Embryonic facial prominence (tissue), 1 donor: ENCODE measurements around the gene MYO1D.
"Not testable (repeated sequence)": the region's sequence is repeated elsewhere in the genome, so short reads cannot be mapped to it uniquely, and the experiment has no call there.

Experiments used
- DNase-seq: peaks from one replicate; pipeline ENCODE4 v3.0.0-alpha.2; 2016; ENCODE audit errors: extremely low spot score

Gene MYO1D

DNA sequence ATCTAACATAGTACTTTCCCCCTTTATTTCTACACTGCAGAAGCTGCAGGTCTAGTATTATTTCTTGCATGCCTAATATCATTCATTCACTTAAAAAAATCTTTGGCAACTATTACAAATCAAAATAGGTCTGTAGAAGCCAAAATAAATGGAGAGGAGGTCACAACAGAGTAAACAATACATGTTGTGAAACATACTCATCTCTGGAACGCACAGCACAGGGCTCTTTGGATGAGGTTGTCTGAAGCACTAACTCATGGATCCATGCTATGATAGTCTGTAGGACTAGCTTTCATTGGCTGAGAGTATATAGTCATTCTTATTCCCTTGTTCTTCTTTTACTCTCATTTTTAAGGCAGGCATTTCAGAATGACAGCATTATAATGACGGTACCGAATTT is 21.3 kb downstream of the MYO1D start:
- DNase-seq = no peak

DNA sequence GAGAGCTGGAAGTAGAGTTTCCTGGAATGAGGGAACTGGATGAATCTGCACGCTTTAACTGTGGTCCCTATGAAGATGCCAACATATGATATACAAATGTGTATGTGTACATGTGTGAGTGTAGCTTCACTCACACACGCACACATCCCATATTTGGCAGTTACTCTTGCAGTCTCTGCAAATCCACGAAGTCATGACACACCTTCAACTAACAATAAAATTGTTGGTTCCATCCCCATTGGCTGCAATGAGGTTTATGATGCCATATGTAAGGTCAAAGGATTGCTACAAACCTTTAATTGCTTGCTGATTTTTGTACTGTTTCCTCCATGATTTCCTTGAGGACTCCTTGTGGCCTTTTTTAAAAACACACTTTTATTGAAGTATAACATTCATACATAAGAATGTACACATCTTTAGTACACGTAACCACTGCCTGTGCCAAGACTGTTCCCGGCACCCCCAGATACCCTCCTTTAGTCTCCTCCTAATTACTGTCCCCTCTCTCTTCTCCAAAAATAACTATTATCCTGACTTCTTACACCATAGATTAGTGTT is 22.0 kb downstream of the MYO1D start:
- no peak for DNase-seq

DNA sequence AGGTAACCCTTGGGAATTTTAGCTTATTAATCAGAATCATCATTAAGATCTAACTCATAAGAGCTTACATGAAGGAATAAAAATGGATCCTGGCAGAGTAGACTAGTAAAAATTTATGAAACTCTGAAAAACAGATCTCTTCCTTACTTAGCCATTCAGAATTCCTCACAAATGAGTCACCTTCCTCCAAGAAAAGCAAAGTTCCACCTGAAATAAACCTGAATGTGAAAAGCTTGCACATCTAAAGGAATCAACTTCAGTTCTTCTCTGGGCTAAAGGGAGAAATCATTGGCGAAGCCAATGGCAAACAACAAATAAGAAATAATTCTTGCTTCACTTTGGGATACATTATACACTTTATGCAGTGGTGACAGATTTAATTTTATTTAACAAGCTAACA is 22.7 kb downstream of the MYO1D start:
- no peak for DNase-seq

- no peak for DNase-seq
Observed at GRCh38 chr17:32852811-32853210, 24.1 kb downstream of the MYO1D start.

- no peak for DNase-seq
Observed at GRCh38 chr17:32849879-32850278, 27.0 kb downstream of the MYO1D start.

DNA sequence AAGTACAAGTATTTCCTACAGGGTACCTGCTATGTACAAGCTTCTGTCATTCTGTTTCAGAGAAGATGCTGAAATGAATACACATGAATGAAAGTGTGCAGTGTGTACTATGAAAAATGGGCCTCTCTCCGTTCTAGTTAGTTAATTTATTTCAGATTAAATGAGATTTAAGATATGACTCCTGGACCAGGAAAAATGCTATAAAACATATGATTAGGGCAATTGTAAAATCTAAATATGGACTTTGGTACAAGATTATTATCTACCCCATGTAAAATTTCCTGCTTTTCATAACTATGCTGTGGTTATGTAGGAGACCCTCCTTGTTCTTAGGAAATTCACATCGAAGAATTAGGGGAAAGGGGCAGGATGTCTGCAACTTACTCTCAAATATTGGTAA is 28.9 kb downstream of the MYO1D start:
- DNase-seq = no peak

- DNase-seq = no peak
Observed at GRCh38 chr17:32846143-32846542, 30.8 kb downstream of the MYO1D start.

GRCh38 chr17:32840241-32840640 is 36.7 kb downstream of the MYO1D start:
- no peak for DNase-seq

DNA sequence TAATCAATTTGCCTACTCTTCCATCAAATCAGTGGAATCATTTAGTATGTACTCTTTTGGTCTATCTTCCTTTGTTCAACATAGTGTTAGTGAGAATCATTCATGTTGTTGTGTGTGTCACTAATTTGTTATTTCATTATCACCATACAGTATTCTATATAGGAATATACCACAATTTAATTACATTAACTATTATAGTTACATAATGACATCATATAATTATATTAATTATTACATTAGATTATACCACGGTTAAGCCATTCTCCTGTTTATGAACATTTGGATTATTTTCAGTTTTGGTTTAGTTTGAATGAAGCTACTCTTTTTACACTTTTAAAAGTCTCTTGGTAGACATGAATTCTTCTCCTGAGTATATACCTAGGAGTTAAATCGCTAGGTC is 40.4 kb downstream of the MYO1D start:
- DNase-seq = no peak

GRCh38 chr17:32835291-32835761 is 41.6 kb downstream of the MYO1D start:
- no peak for DNase-seq

DNA sequence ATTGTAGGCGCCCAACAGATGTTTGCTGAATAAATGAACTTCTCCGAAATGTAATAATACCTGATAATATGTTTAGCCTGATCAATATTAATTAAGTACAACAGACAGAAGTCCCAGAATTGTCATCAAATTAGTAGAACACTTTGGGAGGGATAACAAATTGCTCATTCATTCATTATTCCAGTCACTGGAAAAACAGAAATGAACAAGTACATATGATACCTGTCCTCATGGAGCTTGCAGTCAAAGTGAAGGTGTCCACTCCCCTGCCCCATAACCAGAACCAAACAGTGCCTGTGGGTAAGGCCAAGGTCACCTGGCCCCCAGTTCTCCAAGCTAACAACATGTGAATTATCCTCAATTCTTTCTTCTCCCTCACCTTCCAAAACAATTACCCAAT is 42.8 kb downstream of the MYO1D start:
- DNase-seq = no peak

GRCh38 chr17:32833526-32833925 is 43.4 kb downstream of the MYO1D start:
- no peak for DNase-seq

GRCh38 chr17:32833076-32833475 is 43.8 kb downstream of the MYO1D start:
- no peak for DNase-seq

DNA sequence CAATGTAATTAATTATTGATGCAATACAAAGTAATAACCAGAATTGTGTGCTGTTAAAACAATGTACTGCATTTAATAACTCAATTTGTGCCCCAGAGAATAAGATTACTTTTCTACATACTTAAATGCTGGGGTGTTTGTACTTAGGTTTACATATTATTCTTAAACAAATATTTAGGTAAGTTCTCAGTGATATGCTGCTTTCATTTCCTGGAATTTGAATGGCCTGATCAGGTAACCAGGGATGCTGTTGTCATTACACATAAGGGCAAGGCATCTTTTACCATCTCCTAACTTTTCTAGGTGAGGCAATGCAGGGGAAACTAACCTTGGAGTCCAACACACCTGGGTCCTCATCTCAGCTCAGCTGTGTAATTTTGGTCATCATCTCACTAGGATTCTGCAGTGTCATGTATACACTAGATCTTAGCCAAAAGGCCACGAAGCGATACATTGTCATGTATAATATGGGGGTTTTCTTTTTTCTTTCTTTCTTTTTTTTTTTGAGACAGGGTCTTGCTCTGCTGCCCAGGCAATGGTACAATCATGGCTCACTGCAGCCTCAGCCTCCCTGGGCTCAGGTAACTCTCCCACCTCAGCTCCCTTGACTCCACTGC is 45.2 kb downstream of the MYO1D start:
- DNase-seq = no peak

- no peak for DNase-seq
Observed at GRCh38 chr17:32831223-32831622, 45.7 kb downstream of the MYO1D start.

GRCh38 chr17:32828822-32829221 is 48.1 kb downstream of the MYO1D start:
- no peak for DNase-seq

DNA sequence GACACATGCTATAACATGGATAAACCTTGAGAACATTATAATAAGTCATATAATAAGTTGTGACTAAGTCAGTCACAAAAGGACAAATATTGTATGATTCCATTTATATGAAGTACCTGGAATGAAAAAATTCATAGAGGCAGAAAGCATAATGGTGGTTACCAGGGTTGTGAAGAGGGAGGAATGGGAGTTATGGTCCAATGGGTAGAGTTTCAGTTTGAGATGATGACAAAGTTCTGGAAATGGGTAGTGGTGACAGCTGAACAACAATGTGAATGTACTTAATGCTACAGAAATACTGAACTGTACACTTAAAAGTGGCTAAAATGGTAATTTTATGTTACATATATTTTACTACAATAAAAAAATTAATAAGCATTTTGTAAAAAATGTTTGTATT is 49.7 kb downstream of the MYO1D start:
- no peak for DNase-seq

GRCh38 chr17:32826076-32826475 is 50.8 kb downstream of the MYO1D start:
- DNase-seq = no peak

GRCh38 chr17:32824334-32824733 is 52.6 kb downstream of the MYO1D start:
- DNase-seq = no peak

- DNase-seq = no peak
Observed at GRCh38 chr17:32822996-32823395, 53.9 kb downstream of the MYO1D start.

GRCh38 chr17:32821987-32822934 is 54.7 kb downstream of the MYO1D start:
- not testable (repeated sequence) for DNase-seq

- DNase-seq = no peak
Observed at GRCh38 chr17:32820440-32820839, 56.5 kb downstream of the MYO1D start.

GRCh38 chr17:32819787-32820186 is 57.1 kb downstream of the MYO1D start:
- DNase-seq = no peak
